HG02678 (cell line): ENCODE measurements around the gene MID2.
"Not testable (repeated sequence)": the region's sequence is repeated elsewhere in the genome, so short reads cannot be mapped to it uniquely, and the experiment has no call there.

ENCODE experiments used
- ATAC-seq: cut with Tn5 transposase; IDR thresholded peaks from one replicate; pipeline ENCODE4 v1.9.1; 2021; ENCODE audit warnings: mild to moderate bottlenecking, moderate library complexity; ENCODE audit not compliant: unreplicated experiment

MID2 gene, protein sequence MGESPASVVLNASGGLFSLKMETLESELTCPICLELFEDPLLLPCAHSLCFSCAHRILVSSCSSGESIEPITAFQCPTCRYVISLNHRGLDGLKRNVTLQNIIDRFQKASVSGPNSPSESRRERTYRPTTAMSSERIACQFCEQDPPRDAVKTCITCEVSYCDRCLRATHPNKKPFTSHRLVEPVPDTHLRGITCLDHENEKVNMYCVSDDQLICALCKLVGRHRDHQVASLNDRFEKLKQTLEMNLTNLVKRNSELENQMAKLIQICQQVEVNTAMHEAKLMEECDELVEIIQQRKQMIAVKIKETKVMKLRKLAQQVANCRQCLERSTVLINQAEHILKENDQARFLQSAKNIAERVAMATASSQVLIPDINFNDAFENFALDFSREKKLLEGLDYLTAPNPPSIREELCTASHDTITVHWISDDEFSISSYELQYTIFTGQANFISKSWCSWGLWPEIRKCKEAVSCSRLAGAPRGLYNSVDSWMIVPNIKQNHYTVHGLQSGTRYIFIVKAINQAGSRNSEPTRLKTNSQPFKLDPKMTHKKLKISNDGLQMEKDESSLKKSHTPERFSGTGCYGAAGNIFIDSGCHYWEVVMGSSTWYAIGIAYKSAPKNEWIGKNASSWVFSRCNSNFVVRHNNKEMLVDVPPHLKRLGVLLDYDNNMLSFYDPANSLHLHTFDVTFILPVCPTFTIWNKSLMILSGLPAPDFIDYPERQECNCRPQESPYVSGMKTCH

GRCh38 chrX:107825698-107826237 is at the start of gene MID2:
MID2 (plus strand) TSS chrX:107825866; CDS start chrX:107826427, 561 bp downstream.
- ATAC-seq, result peak; percentile 38

DNA sequence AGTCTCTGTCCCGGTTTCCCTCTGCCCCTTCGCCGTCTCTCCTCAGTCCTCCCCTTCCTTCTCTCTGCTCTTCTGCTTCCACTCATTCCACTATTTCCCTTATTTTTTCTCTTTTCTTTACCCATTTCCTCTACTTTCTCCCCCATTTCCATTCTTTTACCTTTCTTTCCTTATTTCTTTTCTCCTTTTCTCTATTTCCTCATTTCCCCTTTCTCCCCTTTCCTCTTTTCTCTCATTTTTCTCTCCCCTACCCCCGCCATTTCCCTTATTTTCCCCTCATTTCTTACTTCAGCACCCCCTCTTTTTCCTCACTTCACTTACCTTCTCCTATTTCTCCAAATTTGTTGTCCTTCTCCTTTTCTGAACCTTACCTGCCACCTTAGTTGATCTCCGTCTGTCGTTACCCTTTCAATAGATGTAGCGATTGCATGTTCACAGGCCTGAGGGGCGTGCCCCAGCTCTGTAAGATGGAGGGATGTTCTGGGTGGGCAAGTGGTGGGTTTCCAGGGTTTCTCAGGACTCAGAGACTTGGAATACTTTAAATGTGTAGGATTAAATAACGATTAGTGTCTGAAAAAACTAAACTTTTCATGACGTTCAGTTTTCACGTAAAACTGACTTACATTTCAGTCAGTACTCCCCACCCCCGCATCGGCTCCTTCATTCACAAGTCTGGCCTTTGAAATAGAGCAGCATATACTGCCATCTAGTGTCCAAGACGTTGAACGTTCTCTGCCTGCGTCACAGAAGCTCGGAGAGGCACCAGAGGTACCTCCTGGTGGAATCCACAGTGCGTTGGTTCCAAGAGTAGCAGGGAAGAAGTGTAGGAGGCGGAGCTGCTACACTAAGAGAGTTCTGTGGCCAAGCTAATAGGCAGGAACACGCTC is 48.8 kb upstream of the MID2 start:
- peak; percentile 68 for ATAC-seq

- no peak for ATAC-seq
Measured at GRCh38 chrX:107777536-107777832, 48.2 kb upstream of the MID2 start, which contains the start of gene NCBP2L. NCBP2L (plus strand) TSS chrX:107777733; CDS start chrX:107794221, 16,488 bp downstream.

GRCh38 chrX:107780525-107780924 is 45.1 kb upstream of the MID2 start:
- no peak for ATAC-seq

GRCh38 chrX:107787827-107788226 is 37.8 kb upstream of the MID2 start:
- ATAC-seq, result no peak

DNA sequence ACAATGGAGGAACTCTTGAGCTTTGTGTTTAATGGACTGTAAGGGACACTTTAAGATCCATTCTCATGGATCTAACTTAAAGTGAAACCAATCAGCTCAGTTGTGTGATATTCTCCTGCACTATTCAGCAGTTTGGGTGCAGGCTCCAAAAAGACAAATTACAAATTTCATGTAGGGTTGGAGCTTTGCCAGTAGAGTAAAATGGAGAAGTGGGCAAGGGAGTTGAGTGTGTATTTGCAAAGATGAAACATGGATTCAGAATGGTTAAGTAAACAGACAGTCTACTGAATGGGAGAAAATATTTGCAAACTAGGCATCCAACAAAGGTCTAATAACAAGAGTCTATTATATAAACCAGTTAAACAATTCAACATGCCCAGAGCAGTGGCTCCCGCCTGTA is 21.2 kb upstream of the MID2 start:
- ATAC-seq, result no peak

GRCh38 chrX:107805179-107805578 is 20.5 kb upstream of the MID2 start:
- no peak for ATAC-seq

DNA sequence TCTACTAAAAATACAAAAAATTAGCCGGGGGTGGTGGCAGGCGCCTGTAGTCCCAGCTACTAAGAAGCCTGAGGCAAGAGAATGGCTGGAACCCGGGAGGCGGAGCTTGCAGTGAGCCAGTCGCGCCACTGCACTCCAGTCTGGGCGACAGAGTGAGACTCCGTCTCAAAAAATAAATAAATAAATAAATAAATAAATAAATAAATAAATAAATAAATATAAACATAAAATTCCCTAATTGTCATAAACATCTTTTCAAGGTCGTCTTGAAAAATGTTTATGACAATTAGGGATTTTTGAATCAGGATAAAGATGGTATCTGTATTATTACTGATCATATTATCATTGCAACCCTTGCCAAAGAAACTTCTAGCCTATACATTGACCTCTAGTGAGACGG is 15.6 kb upstream of the MID2 start:
- not testable (repeated sequence) for ATAC-seq

- ATAC-seq, result no peak
Measured at GRCh38 chrX:107818900-107819521, 6.7 kb upstream of the MID2 start.

- ATAC-seq, result no peak
Measured at GRCh38 chrX:107823042-107823441, 2.6 kb upstream of the MID2 start.

DNA sequence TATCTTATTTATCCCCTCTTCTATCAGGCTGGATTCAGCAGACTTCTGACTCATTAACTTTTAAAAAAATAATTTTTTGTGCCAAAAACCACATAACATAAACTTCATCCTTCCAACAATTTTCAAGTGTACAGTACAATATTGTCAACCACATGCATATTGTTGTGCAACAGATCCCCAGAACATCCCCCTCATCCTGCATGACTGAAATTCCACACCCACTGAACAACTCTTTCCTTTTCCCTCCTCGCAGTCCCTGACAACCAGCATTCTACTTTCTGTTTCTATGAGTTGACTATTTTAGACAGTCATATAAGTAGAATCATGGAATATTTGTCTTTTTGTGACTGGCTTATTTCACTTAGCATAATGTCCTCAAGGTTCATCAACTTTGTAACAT is 2.2 kb upstream of the MID2 start:
- no peak for ATAC-seq

DNA sequence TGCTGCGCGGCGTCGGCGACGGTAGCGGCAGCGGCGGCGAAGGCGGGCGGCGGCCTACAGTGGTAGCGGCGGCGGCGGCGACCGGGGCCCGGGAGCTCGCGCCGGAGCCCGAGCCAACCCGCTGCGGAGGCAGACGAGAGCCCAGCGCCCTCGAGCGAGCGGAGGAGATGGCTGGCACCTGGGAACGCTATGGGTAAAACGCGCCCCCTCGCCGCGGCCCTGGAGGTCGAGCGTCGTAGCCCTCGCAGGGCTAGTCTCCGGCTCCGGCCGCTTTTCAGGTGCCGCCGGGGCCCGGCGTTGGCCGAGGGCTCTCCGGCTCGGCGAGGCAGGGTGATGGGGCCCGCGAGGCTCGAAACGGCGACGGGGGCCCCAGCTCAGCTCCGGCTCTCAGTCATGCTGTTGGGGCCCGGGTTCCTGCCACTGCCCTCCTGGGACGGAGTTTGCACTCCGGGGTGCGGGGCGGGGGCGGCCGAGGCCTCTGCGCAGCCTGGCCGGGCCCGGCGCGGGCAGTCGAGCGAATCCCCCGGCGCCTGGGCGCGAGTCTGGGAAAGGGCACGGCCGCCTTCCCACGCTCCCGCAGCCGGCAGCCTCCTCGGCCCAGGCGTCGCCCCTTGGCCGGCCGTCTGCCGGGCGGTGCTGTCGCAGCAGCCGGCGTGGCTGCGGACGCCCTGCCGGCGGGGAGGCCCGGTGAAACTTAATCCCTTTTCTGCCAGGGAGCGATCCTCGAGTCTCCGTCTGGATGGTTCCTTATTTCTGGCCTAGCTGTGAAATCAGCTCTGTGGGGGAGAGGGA is 768 bp downstream of the MID2 start:
- peak; percentile 62 for ATAC-seq

DNA sequence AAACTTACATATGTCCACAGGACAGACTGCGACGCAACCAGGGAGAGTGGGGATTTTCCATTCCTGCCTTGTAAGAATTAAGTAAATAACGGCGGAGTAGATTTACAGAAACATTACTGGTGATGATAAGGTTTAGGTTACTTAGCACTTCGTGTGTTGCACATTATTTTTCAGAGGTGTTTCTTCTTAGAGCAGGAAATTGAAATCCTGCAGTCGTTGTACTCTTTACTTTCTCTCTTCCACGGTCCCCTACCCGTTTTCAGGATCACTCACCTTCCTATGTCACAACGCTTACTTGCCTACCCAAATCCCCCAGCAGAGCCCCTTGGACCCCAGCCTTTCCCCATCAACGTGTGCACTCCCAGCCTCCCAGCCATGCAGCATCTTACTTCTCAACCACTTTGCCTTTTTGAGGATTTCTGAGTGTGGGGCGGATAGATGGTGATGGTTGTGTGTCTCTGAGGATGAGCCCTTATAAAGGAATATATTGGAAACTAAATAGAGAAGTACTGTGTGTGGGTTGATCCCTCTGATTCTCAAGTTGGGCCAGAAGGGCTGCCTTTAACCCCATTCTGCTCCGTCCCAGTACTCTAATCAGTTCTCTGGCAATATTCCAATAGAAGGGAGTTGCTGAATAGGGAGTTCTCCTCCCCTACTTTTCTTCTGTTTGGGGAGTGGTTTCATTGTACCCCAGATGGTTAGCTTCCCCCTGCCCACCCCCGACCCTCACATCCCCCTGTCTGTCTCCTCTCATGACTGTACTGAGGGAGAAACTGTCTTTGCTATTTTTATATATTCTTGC is 1.6 kb downstream of the MID2 start:
- no peak for ATAC-seq

GRCh38 chrX:107827852-107828251 is 2.2 kb downstream of the MID2 start:
- ATAC-seq, result no peak

DNA sequence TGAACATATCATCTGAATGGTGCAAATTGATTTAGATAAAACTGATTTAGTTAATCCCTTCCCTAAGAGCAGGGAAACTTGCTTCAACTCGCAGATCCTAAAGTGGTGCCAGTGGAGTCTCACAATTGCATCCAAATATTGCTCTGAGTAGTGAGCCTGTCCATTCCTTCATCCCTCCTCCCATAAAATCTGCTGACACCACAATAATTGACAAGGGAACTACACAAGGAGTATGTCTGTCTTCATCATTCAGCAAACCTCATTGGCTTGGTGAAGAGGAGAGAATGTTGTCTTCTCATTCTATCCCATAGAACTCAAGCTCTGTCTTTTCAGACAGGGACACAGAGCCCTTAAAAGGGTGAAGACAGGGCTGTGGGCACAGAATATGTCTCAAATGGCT is 4.2 kb downstream of the MID2 start:
- ATAC-seq, result no peak

DNA sequence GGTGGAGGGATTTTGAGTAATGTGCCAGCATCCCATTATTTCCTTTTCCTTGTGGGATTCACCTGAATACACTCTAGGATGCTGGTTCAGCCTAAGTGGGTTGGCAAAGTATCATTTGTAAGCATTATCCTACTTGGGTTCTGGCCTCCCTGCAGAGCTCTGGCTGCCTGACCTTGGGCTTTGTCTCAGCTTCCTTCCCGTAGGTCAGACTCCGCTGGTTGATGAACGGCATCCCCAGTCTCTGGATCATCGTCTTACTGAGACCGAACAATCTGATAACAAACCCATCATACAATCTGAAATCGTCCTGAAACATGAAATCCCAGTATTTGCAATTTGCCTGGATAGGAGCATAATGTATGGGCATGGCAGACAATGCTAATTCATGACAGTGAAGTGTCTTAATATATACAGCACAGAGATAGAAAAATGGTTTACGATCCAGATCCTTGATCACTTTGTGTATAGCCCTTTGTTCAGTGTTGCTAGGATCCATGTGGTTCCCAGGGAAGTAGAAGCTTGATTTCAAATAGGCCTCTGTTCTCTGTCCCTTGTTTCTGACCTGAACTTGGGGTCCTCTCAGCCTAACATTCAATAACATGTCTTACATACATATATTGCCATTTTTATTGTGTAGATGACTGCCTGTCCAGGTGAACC is 5.5 kb downstream of the MID2 start:
- no peak for ATAC-seq

- ATAC-seq, result no peak
Measured at GRCh38 chrX:107834275-107835201, 8.9 kb downstream of the MID2 start.
